ENCODE measurements around the gene COL6A5. TPM values are rescaled to one million over a fixed set of nuclear protein-coding genes. Genes with fewer than 3 reads are reported as not detected.

The COL6A5 gene
- total and polyA plus RNA-seq, 10 of the 15 experiments (the other 5 are each of a cell fraction or from before 2014, with no cell fraction given) = 0.04 to 0.11 TPM; not detected in 8

DNA sequence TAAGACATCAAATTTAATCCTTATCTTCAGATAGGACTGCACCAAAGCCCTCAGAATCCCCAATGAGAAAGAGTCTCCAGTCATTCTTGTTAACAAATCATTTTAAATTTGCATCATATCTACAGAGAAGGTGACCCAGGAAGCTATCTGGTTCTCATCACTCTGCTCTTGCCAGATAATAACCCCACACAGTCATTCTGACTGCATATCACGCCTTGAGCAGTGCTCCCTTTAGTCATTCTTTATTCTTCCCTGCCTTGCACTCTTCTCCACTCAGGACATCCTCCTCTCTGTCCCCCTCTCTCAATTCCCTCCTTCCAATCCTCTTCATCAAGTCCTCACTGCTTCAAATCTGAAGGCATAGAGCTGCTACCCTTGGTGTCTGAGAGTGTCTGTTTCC is 87.8 kb downstream of the COL6A5 start:
- TF ChIP-seq NR2F1 (conservative IDR thresholded peaks at IDR 0.05) (no peak), FOXM1 (IDR thresholded peaks at IDR 0.05; ENCODE audit: low read depth, low read length) (no peak), TCF7 (IDR thresholded peaks at IDR 0.05; ENCODE audit: borderline replicate concordance) (no peak), EZH2 (IDR thresholded peaks at IDR 0.05; ENCODE audit: borderline replicate concordance, control insufficient read depth, low read depth, low read length) (no peak), FOS (IDR thresholded peaks at IDR 0.05; ENCODE audit: borderline replicate concordance, extremely low read depth, insufficient read length) (no peak), KAT2A (conservative IDR thresholded peaks at IDR 0.05; ENCODE audit: control insufficient read depth, low read depth, low read length) (no peak), NR2C1 (IDR thresholded peaks at IDR 0.05) (no peak)
- TF ChIP-seq, protein P1, sequence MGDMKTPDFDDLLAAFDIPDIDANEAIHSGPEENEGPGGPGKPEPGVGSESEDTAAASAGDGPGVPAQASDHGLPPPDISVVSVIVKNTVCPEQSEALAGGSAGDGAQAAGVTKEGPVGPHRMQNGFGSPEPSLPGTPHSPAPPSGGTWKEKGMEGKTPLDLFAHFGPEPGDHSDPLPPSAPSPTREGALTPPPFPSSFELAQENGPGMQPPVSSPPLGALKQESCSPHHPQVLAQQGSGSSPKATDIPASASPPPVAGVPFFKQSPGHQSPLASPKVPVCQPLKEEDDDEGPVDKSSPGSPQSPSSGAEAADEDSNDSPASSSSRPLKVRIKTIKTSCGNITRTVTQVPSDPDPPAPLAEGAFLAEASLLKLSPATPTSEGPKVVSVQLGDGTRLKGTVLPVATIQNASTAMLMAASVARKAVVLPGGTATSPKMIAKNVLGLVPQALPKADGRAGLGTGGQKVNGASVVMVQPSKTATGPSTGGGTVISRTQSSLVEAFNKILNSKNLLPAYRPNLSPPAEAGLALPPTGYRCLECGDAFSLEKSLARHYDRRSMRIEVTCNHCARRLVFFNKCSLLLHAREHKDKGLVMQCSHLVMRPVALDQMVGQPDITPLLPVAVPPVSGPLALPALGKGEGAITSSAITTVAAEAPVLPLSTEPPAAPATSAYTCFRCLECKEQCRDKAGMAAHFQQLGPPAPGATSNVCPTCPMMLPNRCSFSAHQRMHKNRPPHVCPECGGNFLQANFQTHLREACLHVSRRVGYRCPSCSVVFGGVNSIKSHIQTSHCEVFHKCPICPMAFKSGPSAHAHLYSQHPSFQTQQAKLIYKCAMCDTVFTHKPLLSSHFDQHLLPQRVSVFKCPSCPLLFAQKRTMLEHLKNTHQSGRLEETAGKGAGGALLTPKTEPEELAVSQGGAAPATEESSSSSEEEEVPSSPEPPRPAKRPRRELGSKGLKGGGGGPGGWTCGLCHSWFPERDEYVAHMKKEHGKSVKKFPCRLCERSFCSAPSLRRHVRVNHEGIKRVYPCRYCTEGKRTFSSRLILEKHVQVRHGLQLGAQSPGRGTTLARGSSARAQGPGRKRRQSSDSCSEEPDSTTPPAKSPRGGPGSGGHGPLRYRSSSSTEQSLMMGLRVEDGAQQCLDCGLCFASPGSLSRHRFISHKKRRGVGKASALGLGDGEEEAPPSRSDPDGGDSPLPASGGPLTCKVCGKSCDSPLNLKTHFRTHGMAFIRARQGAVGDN (IDR thresholded peaks at IDR 0.05) = no peak
- TF ChIP-seq, protein P2, sequence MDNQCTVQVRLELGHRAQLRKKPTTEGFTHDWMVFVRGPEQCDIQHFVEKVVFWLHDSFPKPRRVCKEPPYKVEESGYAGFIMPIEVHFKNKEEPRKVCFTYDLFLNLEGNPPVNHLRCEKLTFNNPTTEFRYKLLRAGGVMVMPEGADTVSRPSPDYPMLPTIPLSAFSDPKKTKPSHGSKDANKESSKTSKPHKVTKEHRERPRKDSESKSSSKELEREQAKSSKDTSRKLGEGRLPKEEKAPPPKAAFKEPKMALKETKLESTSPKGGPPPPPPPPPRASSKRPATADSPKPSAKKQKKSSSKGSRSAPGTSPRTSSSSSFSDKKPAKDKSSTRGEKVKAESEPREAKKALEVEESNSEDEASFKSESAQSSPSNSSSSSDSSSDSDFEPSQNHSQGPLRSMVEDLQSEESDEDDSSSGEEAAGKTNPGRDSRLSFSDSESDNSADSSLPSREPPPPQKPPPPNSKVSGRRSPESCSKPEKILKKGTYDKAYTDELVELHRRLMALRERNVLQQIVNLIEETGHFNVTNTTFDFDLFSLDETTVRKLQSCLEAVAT (IDR thresholded peaks at IDR 0.05) = no peak
- TF ChIP-seq, protein P3, sequence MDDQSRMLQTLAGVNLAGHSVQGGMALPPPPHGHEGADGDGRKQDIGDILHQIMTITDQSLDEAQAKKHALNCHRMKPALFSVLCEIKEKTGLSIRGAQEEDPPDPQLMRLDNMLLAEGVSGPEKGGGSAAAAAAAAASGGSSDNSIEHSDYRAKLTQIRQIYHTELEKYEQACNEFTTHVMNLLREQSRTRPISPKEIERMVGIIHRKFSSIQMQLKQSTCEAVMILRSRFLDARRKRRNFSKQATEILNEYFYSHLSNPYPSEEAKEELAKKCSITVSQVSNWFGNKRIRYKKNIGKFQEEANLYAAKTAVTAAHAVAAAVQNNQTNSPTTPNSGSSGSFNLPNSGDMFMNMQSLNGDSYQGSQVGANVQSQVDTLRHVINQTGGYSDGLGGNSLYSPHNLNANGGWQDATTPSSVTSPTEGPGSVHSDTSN (IDR thresholded peaks at IDR 0.05; ENCODE audit: insufficient replicate concordance, low read depth, low read length) = no peak
- TF ChIP-seq, protein P4, sequence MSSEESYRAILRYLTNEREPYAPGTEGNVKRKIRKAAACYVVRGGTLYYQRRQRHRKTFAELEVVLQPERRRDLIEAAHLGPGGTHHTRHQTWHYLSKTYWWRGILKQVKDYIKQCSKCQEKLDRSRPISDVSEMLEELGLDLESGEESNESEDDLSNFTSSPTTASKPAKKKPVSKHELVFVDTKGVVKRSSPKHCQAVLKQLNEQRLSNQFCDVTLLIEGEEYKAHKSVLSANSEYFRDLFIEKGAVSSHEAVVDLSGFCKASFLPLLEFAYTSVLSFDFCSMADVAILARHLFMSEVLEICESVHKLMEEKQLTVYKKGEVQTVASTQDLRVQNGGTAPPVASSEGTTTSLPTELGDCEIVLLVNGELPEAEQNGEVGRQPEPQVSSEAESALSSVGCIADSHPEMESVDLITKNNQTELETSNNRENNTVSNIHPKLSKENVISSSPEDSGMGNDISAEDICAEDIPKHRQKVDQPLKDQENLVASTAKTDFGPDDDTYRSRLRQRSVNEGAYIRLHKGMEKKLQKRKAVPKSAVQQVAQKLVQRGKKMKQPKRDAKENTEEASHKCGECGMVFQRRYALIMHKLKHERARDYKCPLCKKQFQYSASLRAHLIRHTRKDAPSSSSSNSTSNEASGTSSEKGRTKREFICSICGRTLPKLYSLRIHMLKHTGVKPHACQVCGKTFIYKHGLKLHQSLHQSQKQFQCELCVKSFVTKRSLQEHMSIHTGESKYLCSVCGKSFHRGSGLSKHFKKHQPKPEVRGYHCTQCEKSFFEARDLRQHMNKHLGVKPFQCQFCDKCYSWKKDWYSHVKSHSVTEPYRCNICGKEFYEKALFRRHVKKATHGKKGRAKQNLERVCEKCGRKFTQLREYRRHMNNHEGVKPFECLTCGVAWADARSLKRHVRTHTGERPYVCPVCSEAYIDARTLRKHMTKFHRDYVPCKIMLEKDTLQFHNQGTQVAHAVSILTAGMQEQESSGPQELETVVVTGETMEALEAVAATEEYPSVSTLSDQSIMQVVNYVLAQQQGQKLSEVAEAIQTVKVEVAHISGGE (CRISPR knock-in tag; IDR thresholded peaks at IDR 0.05) = no peak
- intact Hi-C loops (cut with micrococcal nuclease; ENCODE audit: unreplicated experiment) (no loop called here), in situ Hi-C loops (cut with MboI) (no loop called here)
- Histone ChIP-seq H3K4me2 (ENCODE audit: control insufficient read depth, insufficient read depth) (no peak overlapping the region), H3K4me3 (no peak overlapping the region), H3K27me3 (replicated peaks in 1 of 2; ENCODE audit: control insufficient read depth in 2 of 2, insufficient read depth in 2 of 2, low read length in 1 of 2) (no peaks in the 10 kb centered on the region; a peak in 2 of 4 replicates), H3K79me2 (ENCODE audit: control insufficient read depth, insufficient read depth, low read length) (no peaks in the 10 kb centered on the region), H3K9me3 (replicated peaks; ENCODE audit: control insufficient read depth, insufficient read depth, low read length) (no peaks in the 10 kb centered on the region), H4K20me1 (ENCODE audit: control insufficient read depth, insufficient read depth) (no peaks in the 10 kb centered on the region), H3K36me3 (ENCODE audit: control insufficient read depth in 2 of 2, insufficient read depth in 2 of 2, low read length in 1 of 2) (no peaks in the 10 kb centered on the region), H3K4me1 (ENCODE audit: control insufficient read depth, insufficient read depth, low read length) (no peaks in the 10 kb centered on the region), H2AFZ (ENCODE audit: control insufficient read depth, low read depth, low read length) (no peak overlapping the region), H3K9ac (ENCODE audit: control insufficient read depth, insufficient read depth, low read length) (no peak overlapping the region), H3K27ac (ENCODE audit: control insufficient read depth, insufficient read depth) (no peak overlapping the region)
- FAIRE-seq (no peak), ATAC-seq (no peak), DNase-seq (ENCODE audit: low read depth, low spot score) (no peak)
- ChIA-PET CTCF (no interaction called here), RAD21 (ENCODE audit: unreplicated experiment) (no interaction called here), POLR2A (no interaction called here), SMC1A (ENCODE audit: uncharacterized antibody, unreplicated experiment) (no interaction called here)
- 0% methylated on average over 1 of the region's 1 CpG for WGBS (ENCODE audit: insufficient coverage, insufficient replicate concordance, low lambda C conversion rate, missing lambda C conversion rate)
- BruUV-seq (replicated peaks) = no TSS peak

Measured in GM12878 (cell line).